ENCODE measurements around the gene OR8K3. TPM values are rescaled to one million over a fixed set of nuclear protein-coding genes. Genes with fewer than 3 reads are reported as not detected.

The OR8K3 gene
- total RNA-seq, 2 donors from 2014 or later, result not detected

GRCh38 chr11:56353991-56354390 lies 39.0 kb downstream of the OR8K3 start, which contains the start of gene OR8J1:
Gene OR8J1 (plus strand): TSS chr11:56354291. CDS start chr11:56360247, 5,956 bp downstream.
- no peaks in the 10 kb centered on the region for H3K4me1 ChIP-seq
- no peak for TF ChIP-seq CTCF (IDR thresholded peaks at IDR 0.05)
- no peak within 1 kb of the TSS for H3K9ac ChIP-seq (ENCODE audit: low read depth in 2 of 2, low read length in 2 of 2)
- intact Hi-C loops (cut with DNase I), result no loop called here
- H3K4me3 ChIP-seq, result no peak within 1 kb of the TSS
- H3K27me3 ChIP-seq, result no peaks in the 10 kb centered on the region
- H3K27ac ChIP-seq, result no peak within 1 kb of the TSS
- no peaks in the 10 kb centered on the region for H3K9me3 ChIP-seq
- DNase-seq, result no peak
- no peaks in the 10 kb centered on the region for H3K36me3 ChIP-seq

Other genes with a start within 250 kb of the OR8K3 start
- not detected for gene OR8I2, start 221.8 kb upstream of the OR8K3 start, total RNA-seq
- gene OR8H2, start 211.5 kb upstream of the OR8K3 start, total RNA-seq, result not detected
- gene OR8H3, start 192.8 kb upstream of the OR8K3 start, total RNA-seq, result not detected
- not detected for gene OR8J3, start 174.9 kb upstream of the OR8K3 start, total RNA-seq
- gene OR8K5, start 154.8 kb upstream of the OR8K3 start, total RNA-seq, result not detected
- not detected for gene OR5J2, start 138.5 kb upstream of the OR8K3 start, total RNA-seq
- gene OR5T2, start 80.9 kb upstream of the OR8K3 start, total RNA-seq, result not detected
- gene OR5T3, start 62.9 kb upstream of the OR8K3 start, total RNA-seq, result not detected
- gene OR5T1, start 41.0 kb upstream of the OR8K3 start, total RNA-seq, result not detected
- not detected for gene OR8H1, start 22.9 kb upstream of the OR8K3 start, total RNA-seq
- not detected for gene OR8K1, start 30.9 kb downstream of the OR8K3 start, total RNA-seq
- gene OR8J1, start 39.1 kb downstream of the OR8K3 start, total RNA-seq, result not detected
- gene OR8U1, start 60.5 kb downstream of the OR8K3 start, total RNA-seq, result not detected
- gene OR5AL1, start 97.6 kb downstream of the OR8K3 start, total RNA-seq, result not detected
- gene OR5M3, start 158.2 kb downstream of the OR8K3 start, total RNA-seq, result not detected
- not detected for gene OR5M8, start 176.2 kb downstream of the OR8K3 start, total RNA-seq
- not detected for gene OR5M11, start 228.1 kb downstream of the OR8K3 start, total RNA-seq